Eye (tissue), 1 donor: ENCODE data around the gene KAZALD1.

Experiments
- DNase-seq: peaks from one replicate; pipeline ENCODE4 v3.0.0-alpha.2; 2015

The KAZALD1 gene

GRCh38 chr10:101070098-101070497, 8.3 kb downstream of the KAZALD1 start:
- no peak for DNase-seq

- no peak for DNase-seq
Observed at GRCh38 chr10:101071267-101071884, 9.6 kb downstream of the KAZALD1 start.

GRCh38 chr10:101071885-101072433, 10.2 kb downstream of the KAZALD1 start:
- no peak for DNase-seq

GRCh38 chr10:101072923-101073322, 11.1 kb downstream of the KAZALD1 start:
- no peak for DNase-seq

- DNase-seq = no peak
Observed at GRCh38 chr10:101073631-101074030, 11.8 kb downstream of the KAZALD1 start.

- no peak for DNase-seq
Observed at GRCh38 chr10:101075775-101076174, 14.0 kb downstream of the KAZALD1 start.

GRCh38 chr10:101076630-101077029, 14.8 kb downstream of the KAZALD1 start:
- no peak for DNase-seq

- DNase-seq = no peak
Observed at GRCh38 chr10:101079874-101080273, 18.1 kb downstream of the KAZALD1 start.

GRCh38 chr10:101080933-101081931, 19.4 kb downstream of the KAZALD1 start:
- peak; percentile 74 for DNase-seq

GRCh38 chr10:101085846-101086245, 24.1 kb downstream of the KAZALD1 start:
- DNase-seq = no peak

- no peak for DNase-seq
Observed at GRCh38 chr10:101087376-101087775, 25.6 kb downstream of the KAZALD1 start.

- DNase-seq = no peak
Observed at GRCh38 chr10:101087965-101088364, 26.2 kb downstream of the KAZALD1 start.

- no peak for DNase-seq
Observed at GRCh38 chr10:101089520-101090299, 27.9 kb downstream of the KAZALD1 start.

- no peak for DNase-seq
Observed at GRCh38 chr10:101090597-101090996, 28.8 kb downstream of the KAZALD1 start.

- no peak for DNase-seq
Observed at GRCh38 chr10:101091546-101092290, 29.9 kb downstream of the KAZALD1 start.

GRCh38 chr10:101092881-101093354, 31.1 kb downstream of the KAZALD1 start:
- DNase-seq = no peak

GRCh38 chr10:101094121-101094879, 32.5 kb downstream of the KAZALD1 start:
- no peak for DNase-seq

- DNase-seq = no peak
Observed at GRCh38 chr10:101095004-101095403, 33.2 kb downstream of the KAZALD1 start.

- DNase-seq = peak; percentile 85
Observed at GRCh38 chr10:101095550-101096213, 33.9 kb downstream of the KAZALD1 start.

- no peak for DNase-seq
Observed at GRCh38 chr10:101096378-101096777, 34.6 kb downstream of the KAZALD1 start.

GRCh38 chr10:101097881-101098280, 36.1 kb downstream of the KAZALD1 start:
- DNase-seq = no peak
